ENCODE measurements around the gene ISM2. TPM values are rescaled to one million over a fixed set of nuclear protein-coding genes. Genes with fewer than 3 reads are reported as not detected.

The ISM2 gene
- total RNA-seq, 1 donor from 2014 or later, result not detected

- Histone ChIP-seq H3K9me3 (no peaks in the 10 kb centered on the region), H3K27me3 (no peaks in the 10 kb centered on the region), H3K36me3 (peaks cover 25 to 77% of the 10 kb centered on the region in 2 donors), H3K4me1 (no peaks in the 10 kb centered on the region), H3K4me3 (no peak overlapping the region), H3K27ac (no peak overlapping the region)
- no peak for DNase-seq (ENCODE audit: low spot score in 2 of 2)
- intact Hi-C loops (cut with DNase I), result no loop called here
- TF ChIP-seq CTCF (IDR thresholded peaks at IDR 0.05), result no peak
These were observed 17.5 kb upstream of the ISM2 start for GRCh38 chr14:77516126-77516525.

GRCh38 chr14:77511486-77512162, 13.0 kb upstream of the ISM2 start:
- no peaks in the 10 kb centered on the region for H3K4me1 ChIP-seq
- TF ChIP-seq CTCF (IDR thresholded peaks at IDR 0.05), result no peak
- peaks cover 16 to 57% of the 10 kb centered on the region in 2 donors for H3K36me3 ChIP-seq
- intact Hi-C loops (cut with DNase I), result no loop called here
- no peak for DNase-seq (ENCODE audit: low spot score in 2 of 2)
- no peaks in the 10 kb centered on the region for H3K9me3 ChIP-seq
- H3K27ac ChIP-seq, result no peak overlapping the region
- H3K27me3 ChIP-seq, result no peaks in the 10 kb centered on the region
- no peak overlapping the region for H3K4me3 ChIP-seq

GRCh38 chr14:77509366-77509765, 10.8 kb upstream of the ISM2 start:
- Histone ChIP-seq H3K27ac (no peak overlapping the region), H3K4me1 (no peaks in the 10 kb centered on the region), H3K27me3 (no peaks in the 10 kb centered on the region), H3K4me3 (no peak overlapping the region), H3K9me3 (no peaks in the 10 kb centered on the region), H3K36me3 (peaks cover 16 to 40% of the 10 kb centered on the region in 2 donors)
- TF ChIP-seq CTCF (IDR thresholded peaks at IDR 0.05), result no peak
- no peak for DNase-seq (ENCODE audit: low spot score in 2 of 2)
- intact Hi-C loops (cut with DNase I), result no loop called here

GRCh38 chr14:77508876-77509275, 10.3 kb upstream of the ISM2 start:
- Histone ChIP-seq H3K4me3 (no peak overlapping the region), H3K9me3 (no peaks in the 10 kb centered on the region), H3K4me1 (no peaks in the 10 kb centered on the region), H3K36me3 (peaks cover 16 to 36% of the 10 kb centered on the region in 2 donors), H3K27me3 (no peaks in the 10 kb centered on the region), H3K27ac (no peak overlapping the region)
- DNase-seq (ENCODE audit: low spot score in 2 of 2), result no peak
- intact Hi-C loops (cut with DNase I), result no loop called here
- TF ChIP-seq CTCF (IDR thresholded peaks at IDR 0.05), result no peak

- Histone ChIP-seq H3K27me3 (no peaks in the 10 kb centered on the region), H3K9me3 (no peaks in the 10 kb centered on the region), H3K4me3 (no peak overlapping the region), H3K4me1 (no peaks in the 10 kb centered on the region), H3K27ac (no peak overlapping the region), H3K36me3 (peaks cover 16 to 35% of the 10 kb centered on the region in 2 donors)
- no peak for DNase-seq (ENCODE audit: low spot score in 2 of 2)
- TF ChIP-seq CTCF (IDR thresholded peaks at IDR 0.05), result no peak
- intact Hi-C loops (cut with DNase I), result no loop called here
These were observed 9.6 kb upstream of the ISM2 start for GRCh38 chr14:77508249-77508648.

GRCh38 chr14:77507762-77508161, 9.1 kb upstream of the ISM2 start:
- intact Hi-C loops (cut with DNase I), result no loop called here

More at GRCh38 chr14:77507762-77508161, 9.1 kb upstream of the ISM2 start:
- Histone ChIP-seq H3K4me3 (no peak overlapping the region), H3K9me3 (no peaks in the 10 kb centered on the region), H3K27me3 (no peaks in the 10 kb centered on the region), H3K27ac (no peak overlapping the region), H3K36me3 (peaks cover 16 to 35% of the 10 kb centered on the region in 2 donors), H3K4me1 (no peaks in the 10 kb centered on the region)
- TF ChIP-seq CTCF (IDR thresholded peaks at IDR 0.05), result no peak
- no peak for DNase-seq (ENCODE audit: low spot score in 2 of 2)

Measured in ascending aorta (tissue), 2 donors.